Endodermal cell (in vitro differentiated cells): ENCODE data around the gene PEDS1. TPM values are rescaled to one million over a fixed set of nuclear protein-coding genes. Genes with fewer than 3 reads are reported as not detected.

Experiments
- DNase-seq: peaks from one replicate; pipeline ENCODE4 v3.0.0-alpha.2; 2017
- H3K27ac ChIP-seq: 2 replicates; pipeline ENCODE4 v1.5.1; 2013; ENCODE audit warnings: mild to moderate bottlenecking, low read depth, low read length, moderate library complexity
- H3K27me3 ChIP-seq: 2 replicates; pipeline ENCODE4 v1.6.1; 2013; ENCODE audit warnings: mild to moderate bottlenecking, low read length, moderate library complexity; ENCODE audit not compliant: insufficient read depth, control insufficient read depth, poor library complexity, severe bottlenecking
- H3K36me3 ChIP-seq: 2 replicates; pipeline ENCODE4 v1.7.0; 2013; ENCODE audit warnings: mild to moderate bottlenecking, low read length, moderate library complexity; ENCODE audit not compliant: control insufficient read depth, insufficient read depth
- H3K4me1 ChIP-seq: one replicate; pipeline ENCODE4 v1.7.0; 2013; ENCODE audit warnings: low read length; ENCODE audit not compliant: control insufficient read depth, insufficient read depth
- H3K4me3 ChIP-seq: 2 replicates; pipeline ENCODE4 v1.5.1; 2013; ENCODE audit warnings: mild to moderate bottlenecking, low read length, moderate library complexity
- H3K9ac ChIP-seq: 2 replicates; pipeline ENCODE4 v1.6.1; 2013; ENCODE audit warnings: mild to moderate bottlenecking, low read length, moderate library complexity; ENCODE audit not compliant: poor library complexity, severe bottlenecking; ENCODE audit errors: extremely low read depth
- H3K9me3 ChIP-seq: 2 replicates; pipeline ENCODE4 v1.6.1; 2013; ENCODE audit warnings: mild to moderate bottlenecking, low read length, moderate library complexity; ENCODE audit not compliant: control insufficient read depth
- H3K27ac Mint-ChIP-seq: 2 replicates; pipeline ENCODE4 v1.8.0; 2020; ENCODE audit warnings: mixed read lengths
- H3K27me3 Mint-ChIP-seq: 2 replicates; pipeline ENCODE4 v1.8.0; 2021; ENCODE audit warnings: mild to moderate bottlenecking, mixed read lengths; ENCODE audit not compliant: insufficient read depth
- H3K36me3 Mint-ChIP-seq: 2 replicates; pipeline ENCODE4 v1.8.0; 2020; ENCODE audit warnings: low read depth, mixed read lengths
- H3K4me1 Mint-ChIP-seq: 2 replicates; pipeline ENCODE4 v1.8.0; 2020; ENCODE audit warnings: mixed read lengths
- H3K4me3 Mint-ChIP-seq: 2 replicates; pipeline ENCODE4 v1.8.0; 2020; ENCODE audit warnings: mild to moderate bottlenecking, moderate library complexity, mixed read lengths
- H3K9me3 Mint-ChIP-seq: 2 replicates; pipeline ENCODE4 v1.8.0; 2020; ENCODE audit warnings: mild to moderate bottlenecking, mixed read lengths
- WGBS, 2 experiments: methylation state at CpG; one replicate each; pipeline versions ENCODE4 v1.1.5 to v1.1.7; 2013; ENCODE audit warnings: missing lambda C conversion rate in 2 of 2, mixed read lengths in 1 of 2; ENCODE audit not compliant: insufficient coverage in 1 of 2, insufficient read length in 1 of 2; 5-methylcytosine and 5-hydroxymethylcytosine counted together
- total RNA-seq, 2 donors: library from RNA; stranded (reverse); fragmentation: NEBNext Ultra II Directional in 1 of 2; extraction: Animal tissue kit (Norgen Biotek cat#: 25700) in 1 of 2; gene quantifications; 2 replicates in 1 of 2; 3 replicates in 1 of 2; pipeline ENCODE4 v1.2.1, GENCODE V29; 2021
- TF ChIP-seq, protein P1 (sequence below): fragments of 200-600 bp; sonication (generic); conservative IDR thresholded peaks from 2 replicates; pipeline ENCODE4 v1.5.0; 2021; ENCODE audit warnings: antibody characterized with exemption, mild to moderate bottlenecking

Gene PEDS1
- total RNA-seq, 2 donors from 2014 or later = 28.0 to 30.9 TPM

DNA sequence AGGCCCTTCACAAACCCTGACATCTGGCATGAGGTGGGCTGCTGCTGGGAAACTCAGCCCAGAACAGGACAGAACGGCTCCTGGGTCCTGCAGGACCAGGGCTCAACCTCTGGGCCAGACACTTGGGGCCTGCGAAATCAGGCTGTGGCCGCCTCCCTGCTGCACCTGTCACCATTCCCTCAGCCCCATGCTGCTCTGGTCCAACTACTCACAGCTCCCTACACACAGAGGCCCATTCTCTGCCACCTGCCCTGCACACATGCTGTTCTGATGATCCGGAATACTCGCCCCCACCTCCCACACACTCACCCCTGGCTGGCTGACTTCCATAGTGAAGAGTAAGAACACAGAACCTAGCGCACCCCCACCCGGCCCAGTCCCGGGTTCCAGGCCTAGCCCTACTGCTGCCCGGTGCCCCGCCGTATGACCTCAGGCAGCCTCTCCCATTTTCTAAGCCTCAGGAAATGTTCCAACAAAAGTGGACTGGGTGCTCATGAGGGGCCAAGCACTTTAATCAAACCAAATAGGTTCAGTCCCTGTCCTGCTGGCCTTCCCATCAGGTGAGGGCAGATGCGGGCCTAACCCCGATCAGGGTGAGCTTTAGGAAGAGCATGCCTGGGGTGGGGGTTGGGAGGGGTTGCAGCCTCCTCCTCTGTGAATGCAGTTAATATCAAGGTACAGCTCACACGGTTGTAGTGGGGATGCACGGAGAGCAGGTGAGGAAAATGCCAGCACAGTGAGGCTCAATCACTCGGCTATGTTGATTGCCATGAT, 3.9 kb downstream of the PEDS1 start:
- Histone ChIP-seq H3K4me1 (no peaks in the 10 kb centered on the region), H3K36me3 (peaks cover 38% of the 10 kb centered on the region), H3K9ac (no peak overlapping the region), H3K4me3 (no peak overlapping the region), H3K27me3 (no peaks in the 10 kb centered on the region), H3K9me3 (no peaks in the 10 kb centered on the region), H3K27ac (no peak overlapping the region)
- Mint-ChIP-seq H3K9me3 (no peaks in the 10 kb centered on the region), H3K27ac (peak overlapping the region; percentile 56), H3K27me3 (peaks cover 3% of the 10 kb centered on the region), H3K4me3 (no peak overlapping the region), H3K4me1 (peaks cover 41% of the 10 kb centered on the region), H3K36me3 (peaks cover 33% of the 10 kb centered on the region)
- TF ChIP-seq, protein P1, sequence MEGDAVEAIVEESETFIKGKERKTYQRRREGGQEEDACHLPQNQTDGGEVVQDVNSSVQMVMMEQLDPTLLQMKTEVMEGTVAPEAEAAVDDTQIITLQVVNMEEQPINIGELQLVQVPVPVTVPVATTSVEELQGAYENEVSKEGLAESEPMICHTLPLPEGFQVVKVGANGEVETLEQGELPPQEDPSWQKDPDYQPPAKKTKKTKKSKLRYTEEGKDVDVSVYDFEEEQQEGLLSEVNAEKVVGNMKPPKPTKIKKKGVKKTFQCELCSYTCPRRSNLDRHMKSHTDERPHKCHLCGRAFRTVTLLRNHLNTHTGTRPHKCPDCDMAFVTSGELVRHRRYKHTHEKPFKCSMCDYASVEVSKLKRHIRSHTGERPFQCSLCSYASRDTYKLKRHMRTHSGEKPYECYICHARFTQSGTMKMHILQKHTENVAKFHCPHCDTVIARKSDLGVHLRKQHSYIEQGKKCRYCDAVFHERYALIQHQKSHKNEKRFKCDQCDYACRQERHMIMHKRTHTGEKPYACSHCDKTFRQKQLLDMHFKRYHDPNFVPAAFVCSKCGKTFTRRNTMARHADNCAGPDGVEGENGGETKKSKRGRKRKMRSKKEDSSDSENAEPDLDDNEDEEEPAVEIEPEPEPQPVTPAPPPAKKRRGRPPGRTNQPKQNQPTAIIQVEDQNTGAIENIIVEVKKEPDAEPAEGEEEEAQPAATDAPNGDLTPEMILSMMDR = no peak
- WGBS, 2 experiments = 89 to 91% methylated on average over 11 to 16 of the region's 16 CpGs
- DNase-seq = no peak

DNA sequence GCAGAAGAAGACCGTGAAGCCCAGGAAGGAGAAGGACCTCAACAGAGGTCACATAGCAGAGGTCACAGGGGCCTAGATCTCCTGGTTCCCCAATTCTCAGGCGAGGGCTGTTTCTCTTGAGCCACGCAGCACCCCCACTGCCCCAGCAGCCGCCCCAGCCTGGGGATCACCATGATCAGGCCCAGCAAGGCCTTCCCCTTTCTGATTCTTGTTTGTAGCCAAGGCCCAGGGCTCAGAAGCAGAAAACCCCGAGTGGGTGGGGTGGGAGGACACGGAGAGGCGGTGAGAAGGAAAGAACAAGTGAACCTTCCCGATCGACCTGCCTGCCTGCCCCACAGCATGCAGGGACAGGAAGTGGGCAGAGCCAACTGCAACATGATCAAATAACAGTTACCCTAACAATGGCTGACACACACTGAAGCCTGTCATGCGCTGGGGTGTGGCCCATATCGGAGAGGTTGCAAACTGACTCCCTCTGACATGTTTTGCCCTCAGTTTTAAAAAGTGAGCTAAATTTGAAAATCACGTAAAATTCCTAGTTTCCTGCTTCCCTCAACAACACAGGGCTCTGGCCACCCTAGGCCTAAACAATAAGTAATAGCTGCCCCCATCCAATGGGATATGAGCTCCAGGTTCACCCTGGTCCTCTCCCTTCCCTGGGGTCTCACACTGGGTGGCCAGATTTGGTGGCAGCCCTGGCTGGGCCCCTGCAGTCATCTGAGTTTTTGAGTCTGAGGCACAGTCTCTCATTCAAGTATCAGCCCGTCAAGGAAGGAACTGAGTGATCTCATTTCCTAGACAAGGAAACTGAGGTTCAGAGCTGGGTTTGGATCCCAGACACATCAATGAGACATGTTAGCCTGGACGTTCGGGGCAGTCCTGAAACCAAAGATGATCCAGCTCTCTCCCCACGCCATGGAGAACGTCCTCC, 6.5 kb downstream of the PEDS1 start:
- H3K9me3 ChIP-seq = no peaks in the 10 kb centered on the region
- no peaks in the 10 kb centered on the region for H3K27me3 ChIP-seq
- 79 to 86% methylated on average over 12 to 17 of the region's 17 CpGs for WGBS, 2 experiments
- H3K27ac ChIP-seq = peak overlapping the region; percentile 16
- TF ChIP-seq, protein P1 = no peak
- H3K36me3 ChIP-seq = peaks cover 48% of the 10 kb centered on the region
- Mint-ChIP-seq H3K4me1 (peaks cover 38% of the 10 kb centered on the region), H3K4me3 (no peak overlapping the region), H3K27me3 (no peaks in the 10 kb centered on the region), H3K9me3 (no peaks in the 10 kb centered on the region), H3K36me3 (peaks cover 46% of the 10 kb centered on the region), H3K27ac (peak overlapping the region; percentile 71)
- no peak for DNase-seq
- no peak overlapping the region for H3K9ac ChIP-seq
- H3K4me1 ChIP-seq = no peaks in the 10 kb centered on the region
- H3K4me3 ChIP-seq = no peak overlapping the region

DNA sequence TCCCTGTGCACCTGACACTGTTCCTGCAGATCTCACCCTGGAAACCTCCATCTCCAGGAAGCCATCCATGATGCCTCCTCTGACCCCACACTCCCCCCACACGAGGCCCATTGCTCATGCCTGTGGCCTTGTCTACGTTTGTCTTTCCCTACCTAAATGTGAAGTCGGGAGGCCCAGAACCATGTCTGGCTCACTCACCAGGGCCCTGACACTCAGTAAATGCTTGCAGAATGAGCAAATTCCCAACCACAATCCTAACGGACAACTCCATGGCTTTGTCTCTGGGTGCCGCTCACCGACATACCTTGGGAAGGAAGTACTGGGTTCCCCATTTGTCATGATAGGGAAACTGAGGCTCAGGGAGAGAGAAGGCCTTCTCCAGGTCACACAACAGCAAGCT, 7.3 kb downstream of the PEDS1 start:
- Mint-ChIP-seq H3K27ac (peak overlapping the region; percentile 71), H3K36me3 (peaks cover 51% of the 10 kb centered on the region), H3K4me3 (no peak overlapping the region), H3K9me3 (no peaks in the 10 kb centered on the region), H3K4me1 (peaks cover 33% of the 10 kb centered on the region), H3K27me3 (no peaks in the 10 kb centered on the region)
- Histone ChIP-seq H3K9ac (no peak overlapping the region), H3K27me3 (no peaks in the 10 kb centered on the region), H3K4me1 (no peaks in the 10 kb centered on the region), H3K9me3 (no peaks in the 10 kb centered on the region), H3K4me3 (no peak overlapping the region), H3K36me3 (peaks cover 56% of the 10 kb centered on the region), H3K27ac (no peak overlapping the region)
- 91 to 94% methylated on average over 5 to 6 of the region's 6 CpGs for WGBS, 2 experiments
- DNase-seq = no peak
- TF ChIP-seq, protein P1 = no peak
